ENCODE measurements around the gene WDR47. TPM values are rescaled to one million over a fixed set of nuclear protein-coding genes. Genes with fewer than 3 reads are reported as not detected.

The WDR47 gene
- total RNA-seq, 1 experiment from 2014 or later = 16.1 TPM

GRCh38 chr1:109083501-109083900 lies 41.6 kb upstream of the WDR47 start:
- TF ChIP-seq, protein P1, sequence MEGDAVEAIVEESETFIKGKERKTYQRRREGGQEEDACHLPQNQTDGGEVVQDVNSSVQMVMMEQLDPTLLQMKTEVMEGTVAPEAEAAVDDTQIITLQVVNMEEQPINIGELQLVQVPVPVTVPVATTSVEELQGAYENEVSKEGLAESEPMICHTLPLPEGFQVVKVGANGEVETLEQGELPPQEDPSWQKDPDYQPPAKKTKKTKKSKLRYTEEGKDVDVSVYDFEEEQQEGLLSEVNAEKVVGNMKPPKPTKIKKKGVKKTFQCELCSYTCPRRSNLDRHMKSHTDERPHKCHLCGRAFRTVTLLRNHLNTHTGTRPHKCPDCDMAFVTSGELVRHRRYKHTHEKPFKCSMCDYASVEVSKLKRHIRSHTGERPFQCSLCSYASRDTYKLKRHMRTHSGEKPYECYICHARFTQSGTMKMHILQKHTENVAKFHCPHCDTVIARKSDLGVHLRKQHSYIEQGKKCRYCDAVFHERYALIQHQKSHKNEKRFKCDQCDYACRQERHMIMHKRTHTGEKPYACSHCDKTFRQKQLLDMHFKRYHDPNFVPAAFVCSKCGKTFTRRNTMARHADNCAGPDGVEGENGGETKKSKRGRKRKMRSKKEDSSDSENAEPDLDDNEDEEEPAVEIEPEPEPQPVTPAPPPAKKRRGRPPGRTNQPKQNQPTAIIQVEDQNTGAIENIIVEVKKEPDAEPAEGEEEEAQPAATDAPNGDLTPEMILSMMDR (IDR thresholded peaks at IDR 0.05; ENCODE audit: unreplicated experiment) = no peak
- Mint-ChIP-seq H3K27me3 (ENCODE audit: insufficient read depth, unreplicated experiment) (no peaks in the 10 kb centered on the region), H3K9me3 (ENCODE audit: unreplicated experiment) (no peaks in the 10 kb centered on the region), H3K27ac (ENCODE audit: low read depth, unreplicated experiment) (no peak overlapping the region), H3K4me1 (ENCODE audit: insufficient read depth, unreplicated experiment) (no peaks in the 10 kb centered on the region), H3K4me3 (ENCODE audit: unreplicated experiment) (no peak overlapping the region), H3K36me3 (ENCODE audit: insufficient read depth, unreplicated experiment) (no peaks in the 10 kb centered on the region)
- intact Hi-C loops (cut with micrococcal nuclease) = no loop called here
- BruUV-seq (replicated peaks) = no TSS peak
- DNase-seq (ENCODE audit: unreplicated experiment) = no peak
- ChIA-PET CTCF (interaction anchor here (0.6 to 1.4 kb wide), 3 partner anchors 17 to 449 kb away, joined by 3 to 5 read pairs (median 3); no protein-coding TSS in a partner anchor), POLR2A (interaction anchor here (0.6 to 1.1 kb wide), 4 partner anchors 12 to 132 kb away, joined by 3 to 5 read pairs (median 4); no protein-coding TSS in a partner anchor)

- no peak overlapping the region for H3K27ac Mint-ChIP-seq (ENCODE audit: low read depth, unreplicated experiment)
- no peak for DNase-seq (ENCODE audit: unreplicated experiment)
- H3K4me1 Mint-ChIP-seq (ENCODE audit: insufficient read depth, unreplicated experiment) = no peaks in the 10 kb centered on the region
- ChIA-PET CTCF (interaction anchor here (0.9 kb wide), 1 partner anchor 10 kb away, joined by 3 read pairs; the partner anchor contains the start of gene TMEM167B), POLR2A (no interaction called here)
- intact Hi-C loops (cut with micrococcal nuclease) = no loop called here
- H3K36me3 Mint-ChIP-seq (ENCODE audit: insufficient read depth, unreplicated experiment) = peaks cover 6% of the 10 kb centered on the region
- no TSS peak for BruUV-seq (replicated peaks)
- H3K9me3 Mint-ChIP-seq (ENCODE audit: unreplicated experiment) = no peaks in the 10 kb centered on the region
- H3K27me3 Mint-ChIP-seq (ENCODE audit: insufficient read depth, unreplicated experiment) = no peaks in the 10 kb centered on the region
- TF ChIP-seq, protein P1 (IDR thresholded peaks at IDR 0.05; ENCODE audit: unreplicated experiment) = no peak
- H3K4me3 Mint-ChIP-seq (ENCODE audit: unreplicated experiment) = no peak overlapping the region
Observed at GRCh38 chr1:109080441-109081082, 38.7 kb upstream of the WDR47 start.

DNA sequence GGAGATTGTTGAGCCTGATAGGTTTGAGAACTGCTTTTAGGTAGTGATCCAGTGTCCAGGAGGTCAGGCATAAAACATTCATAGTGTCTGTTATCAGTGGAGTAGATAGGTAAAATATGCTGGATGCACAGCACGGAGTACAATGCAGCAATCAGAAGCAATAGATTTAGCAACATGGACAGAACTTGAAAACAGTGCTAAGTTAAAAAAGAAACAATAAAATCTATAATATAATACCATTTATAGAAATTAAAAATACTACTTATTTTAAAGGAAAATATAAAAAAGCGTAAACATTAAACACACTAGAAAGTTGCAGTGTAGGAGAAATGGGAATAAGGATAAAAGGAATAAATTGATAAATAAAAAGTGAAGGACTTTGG lies 37.3 kb upstream of the WDR47 start:
- Mint-ChIP-seq H3K27ac (ENCODE audit: low read depth, unreplicated experiment) (no peak overlapping the region), H3K9me3 (ENCODE audit: unreplicated experiment) (no peaks in the 10 kb centered on the region), H3K4me1 (ENCODE audit: insufficient read depth, unreplicated experiment) (no peaks in the 10 kb centered on the region), H3K4me3 (ENCODE audit: unreplicated experiment) (no peak overlapping the region), H3K27me3 (ENCODE audit: insufficient read depth, unreplicated experiment) (no peaks in the 10 kb centered on the region), H3K36me3 (ENCODE audit: insufficient read depth, unreplicated experiment) (peaks cover 7% of the 10 kb centered on the region)
- DNase-seq (ENCODE audit: unreplicated experiment) = no peak
- TF ChIP-seq, protein P1 (IDR thresholded peaks at IDR 0.05; ENCODE audit: unreplicated experiment) = no peak
- BruUV-seq (replicated peaks) = no TSS peak
- intact Hi-C loops (cut with micrococcal nuclease) = no loop called here
- ChIA-PET CTCF (interaction anchor here (1.3 kb wide), 1 partner anchor 21 kb away, joined by 3 read pairs; no protein-coding TSS in a partner anchor), POLR2A (no interaction called here)

DNA sequence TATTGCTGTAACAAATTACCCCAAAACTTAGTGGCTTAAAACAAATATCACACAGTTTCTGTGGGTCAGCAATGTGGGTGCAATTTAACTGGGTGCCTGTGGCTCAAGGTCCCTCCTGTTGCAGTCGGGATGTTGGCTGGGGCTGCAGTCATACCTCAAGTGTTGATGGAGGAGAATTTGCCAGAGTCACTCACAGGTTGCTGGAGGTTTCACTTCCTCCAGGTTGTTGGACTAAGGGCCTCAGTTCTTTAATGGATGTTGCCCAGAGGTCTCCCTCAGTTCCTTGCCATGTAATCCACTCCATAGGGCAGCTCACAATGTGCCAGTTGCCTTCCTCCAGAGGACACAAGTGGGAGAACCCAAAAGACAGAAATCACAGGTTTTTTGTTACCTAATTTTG lies 36.4 kb upstream of the WDR47 start:
- no peak overlapping the region for H3K27ac Mint-ChIP-seq (ENCODE audit: low read depth, unreplicated experiment)
- no peaks in the 10 kb centered on the region for H3K27me3 Mint-ChIP-seq (ENCODE audit: insufficient read depth, unreplicated experiment)
- H3K36me3 Mint-ChIP-seq (ENCODE audit: insufficient read depth, unreplicated experiment) = peaks cover 14% of the 10 kb centered on the region
- H3K4me1 Mint-ChIP-seq (ENCODE audit: insufficient read depth, unreplicated experiment) = no peaks in the 10 kb centered on the region
- BruUV-seq (replicated peaks) = no TSS peak
- TF ChIP-seq, protein P1 (IDR thresholded peaks at IDR 0.05; ENCODE audit: unreplicated experiment) = no peak
- DNase-seq (ENCODE audit: unreplicated experiment) = no peak
- CTCF ChIA-PET = interaction anchor here (1.3 kb wide), 1 partner anchor 22 kb away, joined by 3 read pairs; no protein-coding TSS in a partner anchor
- H3K4me3 Mint-ChIP-seq (ENCODE audit: unreplicated experiment) = no peak overlapping the region
- no peaks in the 10 kb centered on the region for H3K9me3 Mint-ChIP-seq (ENCODE audit: unreplicated experiment)
- intact Hi-C loops (cut with micrococcal nuclease) = no loop called here
- POLR2A ChIA-PET = interaction anchor here (3.3 kb wide), 1 partner anchor 36 kb away, joined by 17 read pairs; the partner anchor contains the start of gene WDR47
